Measurements from ENCODE around the gene WWTR1.

GRCh38 chr3:149541091-149541491, 116.7 kb downstream of the WWTR1 start:
- no peak for TF ChIP-seq POLR2A (IDR thresholded peaks at IDR 0.05; ENCODE audit: low read length)
- TF ChIP-seq GATA1 (IDR thresholded peaks at IDR 0.05; ENCODE audit: low read depth, low read length): no peak
